Lung microvascular endothelial cell (primary cell): ENCODE data around the gene FAM9C. TPM values are rescaled to one million over a fixed set of nuclear protein-coding genes. Genes with fewer than 3 reads are reported as not detected.
A peak's percentile ranks its signal among the peaks of the same experiment; 100 is the strongest.
"Not testable (repeated sequence)": the region's sequence is repeated elsewhere in the genome, so short reads cannot be mapped to it uniquely, and the experiment has no call there.

Experiments
- DNase-seq, 2 donors: peaks; one replicate each; pipeline versions ENCODE4 v3.0.0 to v3.0.0-alpha.2; 2010; ENCODE audit warnings: low read depth in 2 of 2
- total RNA-seq: library from RNA; depleted of rRNA; stranded (reverse); fragments of >200 nt; gene quantifications from 2 replicates; pipeline ENCODE4 v1.2.1, GENCODE V29; 2014

The FAM9C gene
- under 0.01 TPM in 1 of 2 replicates, not detected in the other for total RNA-seq

GRCh38 chrX:13044441-13044840, at the start of gene FAM9C:
Gene FAM9C, minus strand, starts transcription at chrX:13044620. Its CDS starts 831 bp downstream, at chrX:13043789.
- DNase-seq = no peak

GRCh38 chrX:13093529-13094140, 49.2 kb upstream of the FAM9C start:
- peak in 1 of 2 donors; percentile 64 for DNase-seq

GRCh38 chrX:13092455-13092941, 48.1 kb upstream of the FAM9C start:
- no peak for DNase-seq

GRCh38 chrX:13091111-13091765, 46.8 kb upstream of the FAM9C start:
- no peak for DNase-seq

DNA sequence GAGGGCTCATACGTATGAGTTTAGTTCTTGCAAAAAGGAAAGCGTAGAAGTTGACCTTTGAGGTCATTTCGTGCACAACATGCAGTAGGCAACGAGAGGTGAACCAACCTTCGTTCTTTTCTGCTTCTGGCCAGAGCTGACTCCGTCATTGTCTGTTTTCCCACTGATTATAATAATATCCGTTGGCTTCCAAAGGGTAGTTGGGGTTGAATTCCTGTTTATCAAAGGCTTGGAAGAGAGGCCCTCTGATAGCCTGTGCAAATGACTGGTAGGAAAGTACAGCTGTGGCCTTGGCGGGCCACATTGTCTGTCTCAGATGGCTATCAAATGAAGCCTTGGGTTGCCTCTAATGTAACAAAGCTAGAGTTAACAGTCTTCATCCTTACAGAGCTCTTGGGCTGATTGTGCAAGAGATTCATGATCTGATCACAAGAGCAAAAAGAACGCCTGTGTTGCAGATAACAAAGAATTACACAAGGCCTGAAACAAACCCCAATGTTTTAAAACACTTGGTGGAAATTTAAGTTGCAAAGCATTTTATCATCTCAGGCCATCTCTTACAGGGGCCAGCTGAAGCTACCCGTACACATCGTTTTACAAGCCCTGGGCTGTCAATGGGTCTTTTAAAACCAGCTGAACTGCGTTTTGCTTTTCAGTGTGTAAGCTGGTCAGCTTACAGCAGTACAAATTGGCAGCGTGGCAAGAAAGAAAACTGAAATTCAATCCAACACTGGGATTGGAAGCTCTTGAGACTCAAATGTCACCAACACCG, 46.1 kb upstream of the FAM9C start:
- peak; percentile 92 to 96 for DNase-seq

- no peak for DNase-seq
These were observed 45.6 kb upstream of the FAM9C start for GRCh38 chrX:13090027-13090338.

GRCh38 chrX:13088156-13088487, 43.7 kb upstream of the FAM9C start:
- no peak for DNase-seq

GRCh38 chrX:13087322-13088155, 43.1 kb upstream of the FAM9C start:
- peak; percentile 86 to 97 for DNase-seq

DNA sequence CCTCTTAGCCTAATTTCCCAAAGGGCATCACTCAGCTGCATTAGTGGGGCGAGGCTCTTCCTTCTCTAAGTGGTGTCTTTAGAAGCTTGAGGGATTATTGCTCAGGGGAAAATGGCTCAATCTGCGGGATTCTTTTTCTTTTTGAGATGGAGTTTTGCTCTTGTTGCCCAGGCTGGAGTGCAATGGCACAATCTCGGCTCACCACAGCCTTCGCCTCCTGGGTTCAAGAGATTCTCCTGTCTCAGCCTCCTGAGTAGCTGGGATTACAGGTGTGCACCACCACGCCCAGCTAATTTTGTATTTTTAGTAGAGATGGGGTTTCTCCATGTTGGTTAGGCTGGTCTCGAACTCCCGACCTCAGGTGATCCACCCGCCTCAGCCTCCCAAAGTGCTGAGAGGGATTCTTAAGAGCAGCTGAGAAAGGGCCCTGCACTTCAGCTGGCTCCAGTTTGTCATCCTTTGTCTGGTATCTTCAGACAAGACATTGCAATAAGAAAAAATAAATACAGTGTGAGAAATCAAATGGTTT, 42.4 kb upstream of the FAM9C start:
- not testable (repeated sequence) for DNase-seq

DNA sequence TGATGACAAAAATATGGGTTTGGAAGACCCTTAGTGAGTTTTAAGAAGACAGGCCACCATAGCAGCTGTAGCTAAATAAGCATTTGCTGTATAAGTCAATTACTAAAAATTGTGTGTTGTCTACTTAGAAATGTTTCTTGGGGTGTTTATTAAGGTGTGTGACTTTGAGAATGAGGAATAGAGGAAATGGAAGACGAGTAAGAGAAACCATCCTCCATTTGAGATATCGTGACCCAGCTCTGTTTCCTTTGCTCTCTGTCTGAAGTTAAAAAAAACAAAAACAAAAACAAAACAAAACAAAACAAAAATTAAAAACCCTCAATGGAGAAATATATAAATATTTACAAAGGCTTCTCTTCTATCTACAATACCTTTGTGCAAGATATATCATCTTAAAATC, 41.7 kb upstream of the FAM9C start:
- no peak for DNase-seq

DNA sequence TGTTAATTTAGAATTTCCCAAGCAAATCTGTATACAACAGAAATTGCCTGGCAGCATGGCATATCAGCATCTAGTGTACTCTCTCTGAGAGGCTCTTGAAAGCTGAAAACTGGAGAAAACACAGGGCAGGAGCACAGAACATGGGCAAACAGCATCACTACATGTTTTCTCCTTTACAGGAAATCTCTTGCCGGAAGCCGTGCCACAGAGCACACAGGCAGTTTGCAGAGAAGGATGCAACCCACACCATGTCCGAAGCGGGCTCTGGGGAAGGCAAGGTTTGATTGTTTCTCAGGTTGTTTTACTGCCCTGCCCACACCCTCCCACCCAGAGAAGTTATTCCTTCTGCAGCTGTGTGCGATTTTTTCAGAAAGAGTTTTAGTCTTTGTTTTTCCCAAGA, 41.1 kb upstream of the FAM9C start:
- no peak for DNase-seq

DNA sequence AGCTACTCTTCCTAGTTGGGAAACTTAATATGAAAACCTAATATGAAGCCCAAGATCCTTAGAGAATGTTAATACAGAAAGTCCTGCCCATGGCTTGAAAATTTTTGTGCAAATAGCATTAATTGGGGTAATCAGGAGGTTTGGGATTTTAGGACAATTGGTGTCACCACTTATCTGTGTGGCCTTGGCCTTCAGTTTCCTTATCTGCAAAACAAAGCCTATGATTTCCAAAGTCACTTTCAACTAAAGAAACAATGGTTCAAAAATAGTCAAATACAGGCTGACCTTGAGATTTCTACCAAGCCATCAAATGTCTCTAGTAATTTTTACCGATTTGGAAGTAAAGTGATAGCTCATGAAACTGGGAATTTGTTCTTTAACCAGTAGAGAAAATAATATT, 40.2 kb upstream of the FAM9C start:
- DNase-seq = no peak

DNA sequence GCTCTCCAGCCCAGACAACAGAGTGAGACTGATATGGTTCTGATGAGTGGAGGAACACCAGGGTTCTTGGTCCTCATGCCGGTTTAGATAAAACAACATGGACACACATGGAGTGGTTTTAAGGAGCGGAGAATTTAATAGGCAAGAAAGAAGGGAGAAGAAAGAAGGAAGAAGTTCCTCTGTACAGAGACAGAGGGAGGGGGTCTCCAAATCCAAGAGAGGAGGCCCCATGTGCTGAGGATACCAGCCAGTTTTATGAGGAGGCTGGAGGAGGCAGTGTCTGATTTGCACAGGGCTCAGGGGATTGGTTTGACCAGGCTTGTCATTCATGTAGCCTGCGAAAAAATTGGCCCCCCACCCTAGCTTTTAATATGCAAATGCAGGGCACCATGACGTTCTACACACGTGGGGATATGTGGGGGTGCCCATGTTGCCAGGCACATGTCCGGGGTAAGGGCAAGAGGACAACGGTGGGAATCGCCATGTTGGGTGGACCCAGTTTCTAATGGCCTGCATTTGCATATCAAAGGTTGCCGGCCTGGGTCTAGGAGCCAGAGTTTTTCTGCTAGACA, 39.4 kb upstream of the FAM9C start:
- not testable (repeated sequence) for DNase-seq

- DNase-seq = no peak
These were observed 38.0 kb upstream of the FAM9C start for GRCh38 chrX:13082206-13083065.

- DNase-seq = no peak
These were observed 37.2 kb upstream of the FAM9C start for GRCh38 chrX:13081395-13082205.

DNA sequence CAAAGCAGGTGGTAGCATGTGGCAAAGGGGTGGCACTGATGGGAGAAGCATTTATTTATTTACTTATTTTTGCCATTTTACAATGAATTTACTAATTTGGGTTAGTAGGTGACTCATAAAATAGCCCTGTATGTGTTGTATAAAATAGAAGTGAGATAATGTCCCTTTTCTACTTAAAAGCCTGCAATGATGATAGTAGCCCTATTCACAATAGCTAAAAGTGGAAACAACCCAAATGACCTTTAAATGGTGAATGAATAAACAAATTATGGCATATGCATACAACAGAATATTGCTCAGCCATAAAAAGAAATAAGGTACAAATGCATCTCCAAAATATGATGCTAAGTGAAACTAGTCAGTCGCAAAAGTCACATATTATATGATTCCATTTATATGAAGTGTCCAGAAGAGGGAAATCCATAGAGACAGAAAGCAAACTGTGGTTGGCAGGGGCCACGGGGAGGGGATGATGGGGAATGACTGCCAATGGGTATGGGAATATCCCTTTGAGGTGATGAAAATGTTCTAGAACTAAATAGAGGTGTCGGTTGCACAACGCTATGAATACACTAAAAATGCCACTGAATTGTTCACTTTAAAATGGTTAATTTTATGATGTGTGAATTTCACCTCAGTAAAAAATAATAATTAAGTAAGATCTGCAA, 35.8 kb upstream of the FAM9C start:
- no peak for DNase-seq

- DNase-seq = peak; percentile 48 to 76
These were observed 34.5 kb upstream of the FAM9C start for GRCh38 chrX:13078739-13079444.

DNA sequence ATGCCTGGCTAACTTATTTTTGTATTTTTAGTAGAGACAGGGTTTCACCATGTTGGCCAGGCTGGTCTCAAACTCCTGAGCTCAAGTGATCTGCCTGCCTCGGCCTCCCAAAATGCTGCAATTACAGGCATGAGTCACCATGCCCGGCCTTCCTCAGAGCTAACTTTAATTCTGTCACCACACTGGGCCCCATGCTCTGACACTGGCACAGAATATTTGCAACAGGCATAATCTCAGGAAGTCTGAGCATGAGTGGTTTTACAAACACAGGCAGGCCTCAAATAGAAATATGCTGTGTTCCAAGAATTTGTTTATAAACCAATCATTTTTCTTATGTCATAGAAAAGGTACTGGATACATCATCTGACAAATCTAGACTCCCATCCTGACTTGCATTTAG, 32.7 kb upstream of the FAM9C start:
- peak; percentile 74 to 83 for DNase-seq
